Ovary (tissue), 9 donors: Measurements from ENCODE around the gene PRKAB1. TPM values are rescaled to one million over a fixed set of nuclear protein-coding genes. Genes with fewer than 3 reads are reported as not detected.

Experiments
- DNase-seq, 5 donors: peaks; one replicate each; pipeline ENCODE4 v3.0.0-alpha.2; 2019 to 2020
- H3K27ac ChIP-seq, 2 donors: fragments of 200-600 bp; one replicate each; pipeline versions ENCODE4 v1.5.1 to v1.8.0; 2019 to 2022
- H3K27me3 ChIP-seq: fragments of 200-600 bp; one replicate; pipeline ENCODE4 v1.8.0; 2022
- H3K36me3 ChIP-seq: fragments of 200-600 bp; sonication (generic); one replicate; pipeline ENCODE4 v1.5.1; 2019
- H3K4me1 ChIP-seq: one replicate; pipeline ENCODE4 v1.8.1; 2013; ENCODE audit warnings: mild to moderate bottlenecking, moderate library complexity; ENCODE audit not compliant: insufficient read depth
- H3K4me3 ChIP-seq: fragments of 200-600 bp; sonication (generic); one replicate; pipeline ENCODE4 v1.5.1; 2017
- H3K9me3 ChIP-seq, 2 donors: fragments of 200-600 bp in 1 of 2; sonication (generic) in 1 of 2; one replicate each; pipeline versions ENCODE4 v1.5.1 to v1.8.1; 2013 to 2019; ENCODE audit warnings: mild to moderate bottlenecking in 1 of 2, moderate library complexity in 1 of 2
- CTCF ChIP-seq, 3 donors: fragments of 450-650 bp in 2 of 3; fragments of 200-600 bp in 1 of 3; IDR thresholded peaks; one replicate each; pipeline versions ENCODE4 v1.5.1 to v1.8.0; 2016 to 2022; ENCODE audit warnings: antibody characterized with exemption in 3 of 3, mild to moderate bottlenecking in 1 of 3
- EP300 ChIP-seq: sonication (generic); formaldehyde crosslinking; IDR thresholded peaks from one replicate; pipeline ENCODE4 v1.6.1; 2017; ENCODE audit warnings: antibody characterized with exemption
- POLR2A ChIP-seq: fragments of 450-650 bp; IDR thresholded peaks from one replicate; pipeline ENCODE4 v1.6.1; 2017; ENCODE audit warnings: antibody characterized with exemption, mild to moderate bottlenecking, moderate library complexity
- WGBS, 3 donors: extraction: QIAGEN DNeasy Blood & Tissue Kit in 1 of 3; methylation state at CpG; one replicate each; pipeline versions ENCODE4 v1.1.5 to v1.1.7; 2013 to 2017; 5-methylcytosine and 5-hydroxymethylcytosine counted together
- intact Hi-C, 4 donors: fragments of 100-400 bp; cut with DNase I; formaldehyde crosslinking; loops; one replicate each; pipeline versions ENCODE4 v1.11.0 to v1.15.1; 2022 to 2023
- polyA plus RNA-seq, 2 donors: library from polyadenylated mRNA; stranded (reverse); fragments of 200-250 nt in 1 of 2; fragments of 350-450 nt in 1 of 2; fragmentation: Illumina TruSeq in 1 of 2; extraction: RNeasy Lipid Tissue Mini Kit (QIAGEN cat#74804) in 1 of 2; gene quantifications; one replicate each; pipeline ENCODE4 v1.2.3, GENCODE V29; 2013 to 2014
- total RNA-seq, 7 donors: library from RNA; depleted of rRNA in 2 of 7; stranded (reverse); fragments of >200 nt in 2 of 7; fragmentation: NEBNext Ultra II Directional in 3 of 7; extraction: Animal tissue kit (Norgen Biotek cat#: 25700) in 3 of 7; gene quantifications; one replicate each; pipeline versions ENCODE4 v1.1.0 to v1.2.4, GENCODE V29; 2016 to 2023
- donor health status: DM: no; HTN: no; CAD: no; lungs with moderate emphysema.
- donor health status: DM: no; HTN: no; CAD: no.
- donor health status: Bipolar disorder and iron deficiency.
- donor health status: DM: yes; HTN: yes; CAD: no.
- donor health status: DM: no; HTN: no; CAD: no.
- donor health status: DM: yes; HTN: yes; CAD: no.

PRKAB1 gene
- total and polyA plus RNA-seq, 9 donors = 12.5 to 37.1 (median 24.8) TPM

GRCh38 chr12:119711693-119712092, 43.8 kb downstream of the PRKAB1 start:
- Histone ChIP-seq H3K9me3 (no peaks in the 10 kb centered on the region), H3K36me3 (no peaks in the 10 kb centered on the region), H3K27ac (no peak overlapping the region), H3K27me3 (no peaks in the 10 kb centered on the region), H3K4me1 (no peaks in the 10 kb centered on the region), H3K4me3 (no peak overlapping the region)
- TF ChIP-seq POLR2A (no peak), EP300 (no peak), CTCF (IDR thresholded peaks at IDR 0.05) (no peak)
- no peak for DNase-seq
- intact Hi-C loops = no loop called here
- WGBS, 3 donors = 96% methylated on average over 4 of the region's 4 CpGs

GRCh38 chr12:119712721-119713120, 44.8 kb downstream of the PRKAB1 start:
- no peaks in the 10 kb centered on the region for H3K36me3 ChIP-seq
- H3K9me3 ChIP-seq = no peaks in the 10 kb centered on the region
- no peak overlapping the region for H3K27ac ChIP-seq
- H3K4me3 ChIP-seq = no peak overlapping the region
- intact Hi-C loops = no loop called here
- no peak for TF ChIP-seq CTCF (IDR thresholded peaks at IDR 0.05)
- no peak for TF ChIP-seq EP300
- H3K27me3 ChIP-seq = no peaks in the 10 kb centered on the region
- WGBS, 3 donors = 97% methylated on average over 11 of the region's 11 CpGs
- H3K4me1 ChIP-seq = no peaks in the 10 kb centered on the region
- DNase-seq = no peak

- H3K27me3 ChIP-seq = no peaks in the 10 kb centered on the region
- no peak for TF ChIP-seq CTCF (IDR thresholded peaks at IDR 0.05)
- no peak for TF ChIP-seq POLR2A
- no peak for TF ChIP-seq EP300
- H3K4me1 ChIP-seq = no peaks in the 10 kb centered on the region
- intact Hi-C loops = no loop called here
- H3K36me3 ChIP-seq = no peaks in the 10 kb centered on the region
- DNase-seq = no peak
- no peaks in the 10 kb centered on the region for H3K9me3 ChIP-seq
- H3K27ac ChIP-seq = no peak overlapping the region
- no peak overlapping the region for H3K4me3 ChIP-seq
- WGBS, 3 donors = 93 to 97% (median 94%) methylated on average over 8 of the region's 8 CpGs
Observed at GRCh38 chr12:119713551-119714031, 45.7 kb downstream of the PRKAB1 start.

GRCh38 chr12:119714614-119715267, 46.8 kb downstream of the PRKAB1 start:
- no peak overlapping the region for H3K27ac ChIP-seq
- TF ChIP-seq CTCF (IDR thresholded peaks at IDR 0.05) (no peak), POLR2A (no peak), EP300 (no peak)
- H3K4me1 ChIP-seq = no peaks in the 10 kb centered on the region
- no peaks in the 10 kb centered on the region for H3K9me3 ChIP-seq
- H3K36me3 ChIP-seq = no peaks in the 10 kb centered on the region
- 98 to 99% (median 98%) methylated on average over 4 of the region's 4 CpGs for WGBS, 3 donors
- H3K27me3 ChIP-seq = no peaks in the 10 kb centered on the region
- DNase-seq = no peak
- intact Hi-C loops = no loop called here
- no peak overlapping the region for H3K4me3 ChIP-seq
